BLaER1 (cell line): ENCODE measurements around the gene GALNT18.
"Not testable (repeated sequence)": the region's sequence is repeated elsewhere in the genome, so short reads cannot be mapped to it uniquely, and the experiment has no call there.

ENCODE experiments used
- H3K27ac ChIP-seq: shearing (Covaris generic); formaldehyde crosslinking; 2 replicates; pipeline ENCODE4 v1.8.1; 2022
- H3K27me3 ChIP-seq: shearing (Covaris generic); formaldehyde crosslinking; 2 replicates; pipeline ENCODE4 v1.8.1; 2022
- H3K36me3 ChIP-seq: shearing (Covaris generic); formaldehyde crosslinking; 2 replicates; pipeline ENCODE4 v1.8.1; 2022
- H3K4me1 ChIP-seq: shearing (Covaris generic); formaldehyde crosslinking; 2 replicates; pipeline ENCODE4 v1.8.1; 2022
- H3K4me2 ChIP-seq: shearing (Covaris generic); formaldehyde crosslinking; 2 replicates; pipeline ENCODE4 v1.8.1; 2022
- H3K4me3 ChIP-seq: shearing (Covaris generic); formaldehyde crosslinking; 2 replicates; pipeline ENCODE4 v1.8.1; 2022
- H3K9ac ChIP-seq: shearing (Covaris generic); formaldehyde crosslinking; 2 replicates; pipeline ENCODE4 v1.8.1; 2022
- H3K9me3 ChIP-seq: shearing (Covaris generic); formaldehyde crosslinking; 2 replicates; pipeline ENCODE4 v1.8.1; 2022
- H4K20me1 ChIP-seq: shearing (Covaris generic); formaldehyde crosslinking; 2 replicates; pipeline ENCODE4 v1.8.1; 2022
- Cebpa-rat ChIP-seq: shearing (Covaris generic); IDR thresholded peaks from 2 replicates; pipeline ENCODE4 v1.8.1; 2022

The GALNT18 gene

GRCh38 chr11:11458485-11458884, 163.3 kb downstream of the GALNT18 start:
- H3K27ac ChIP-seq = no peak overlapping the region
- H3K4me3 ChIP-seq = no peak overlapping the region
- no peaks in the 10 kb centered on the region for H3K36me3 ChIP-seq
- peaks cover 5% of the 10 kb centered on the region; the same call in 1 of the 2 replicates for H4K20me1 ChIP-seq
- H3K9me3 ChIP-seq = no peaks in the 10 kb centered on the region
- H3K27me3 ChIP-seq = no peaks in the 10 kb centered on the region
- no peak for TF ChIP-seq Cebpa-rat
- H3K9ac ChIP-seq = no peak overlapping the region
- peaks cover 6% of the 10 kb centered on the region for H3K4me1 ChIP-seq
- no peak overlapping the region for H3K4me2 ChIP-seq

- H3K9ac ChIP-seq = no peak overlapping the region
Measured at GRCh38 chr11:11458001-11458400, 163.8 kb downstream of the GALNT18 start.

DNA sequence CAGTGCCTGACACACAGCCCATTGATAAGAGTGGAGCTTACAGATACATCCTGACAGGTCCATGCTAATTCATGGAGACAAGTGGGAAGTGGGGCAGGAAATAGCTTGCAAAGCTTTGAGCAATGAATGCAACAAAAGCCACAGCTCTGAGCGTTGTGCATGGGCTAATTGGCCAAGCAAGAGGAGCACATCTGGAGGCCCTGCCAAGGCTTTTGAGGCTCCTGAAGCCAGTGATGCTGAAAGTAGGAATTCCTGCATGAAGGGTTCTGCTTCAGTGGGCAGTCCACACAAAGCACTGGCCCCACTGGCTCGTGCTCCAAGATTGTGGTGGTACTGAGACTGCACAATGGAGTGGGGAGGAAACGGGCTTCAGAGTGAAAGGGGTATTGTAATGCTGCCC, 164.9 kb downstream of the GALNT18 start:
- Histone ChIP-seq H3K4me3 (no peak overlapping the region), H3K4me2 (no peak overlapping the region), H3K27me3 (no peaks in the 10 kb centered on the region), H3K27ac (no peak overlapping the region), H3K9me3 (no peaks in the 10 kb centered on the region), H4K20me1 (no peaks in the 10 kb centered on the region; the same call in 1 of the 2 replicates), H3K4me1 (no peaks in the 10 kb centered on the region), H3K9ac (no peak overlapping the region), H3K36me3 (no peaks in the 10 kb centered on the region)
- TF ChIP-seq Cebpa-rat = no peak

More at GRCh38 chr11:11458001-11458400, 163.8 kb downstream of the GALNT18 start:
- Histone ChIP-seq H3K36me3 (no peaks in the 10 kb centered on the region), H3K4me1 (peaks cover 1% of the 10 kb centered on the region), H3K4me3 (no peak overlapping the region), H3K4me2 (no peak overlapping the region), H4K20me1 (peaks cover 5% of the 10 kb centered on the region; the same call in 1 of the 2 replicates), H3K27ac (no peak overlapping the region), H3K9me3 (no peaks in the 10 kb centered on the region), H3K27me3 (no peaks in the 10 kb centered on the region)
- TF ChIP-seq Cebpa-rat = no peak

DNA sequence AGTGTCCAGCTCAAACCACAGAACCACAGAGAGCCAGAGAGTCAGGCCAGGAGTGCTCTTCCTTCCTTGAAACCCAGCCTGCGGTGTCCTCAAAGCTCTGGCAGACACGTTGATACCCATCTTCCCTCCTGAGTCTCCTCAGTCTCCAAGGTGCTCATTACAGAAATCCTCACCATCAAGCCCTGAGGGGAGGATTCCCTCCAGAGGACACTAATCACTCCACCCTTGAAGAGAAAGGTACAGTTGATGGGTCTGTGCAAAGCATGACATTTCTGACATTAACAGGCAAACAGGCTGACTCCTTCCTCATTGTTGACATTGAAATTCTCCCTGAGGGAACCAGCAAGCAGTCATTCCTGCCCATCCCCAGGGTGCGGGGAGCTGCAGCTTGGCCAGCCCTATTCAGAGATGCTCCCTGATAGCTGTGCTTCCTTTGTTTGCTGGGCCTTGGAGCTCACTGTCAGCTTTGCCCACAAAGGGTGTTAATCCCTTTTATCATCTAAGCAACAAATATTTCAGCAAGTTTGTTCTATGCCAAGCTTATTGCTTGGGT, 167.1 kb downstream of the GALNT18 start:
- H3K27me3 ChIP-seq = no peaks in the 10 kb centered on the region
- H4K20me1 ChIP-seq = no peaks in the 10 kb centered on the region; the same call in 1 of the 2 replicates

DNA sequence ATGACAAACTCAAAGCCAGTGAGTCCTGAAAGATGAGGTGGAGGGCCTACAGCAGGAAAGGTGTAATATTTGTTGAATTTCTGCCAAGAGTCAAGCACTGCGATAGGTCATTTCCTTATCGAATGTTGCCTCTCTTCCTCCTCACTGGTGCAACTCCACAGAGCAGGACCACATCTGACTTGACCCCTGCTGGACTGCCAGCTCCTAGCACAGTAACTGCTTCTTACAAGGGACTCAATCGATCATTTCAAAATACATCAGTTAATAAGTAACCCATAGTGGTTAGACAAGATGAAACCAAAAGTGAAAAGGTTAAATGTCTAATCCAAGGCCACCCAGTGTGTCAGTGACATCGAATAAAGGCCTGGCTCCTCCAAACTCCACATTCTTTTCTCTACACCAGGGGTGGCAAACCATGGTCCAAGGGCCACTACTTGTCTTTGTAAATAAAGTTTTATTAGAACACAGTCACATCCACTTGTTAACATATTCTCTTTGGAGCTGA, 170.3 kb downstream of the GALNT18 start:
- Histone ChIP-seq H3K4me2 (no peak overlapping the region), H3K9me3 (no peaks in the 10 kb centered on the region), H3K4me3 (no peak overlapping the region), H3K9ac (no peak overlapping the region), H3K27me3 (no peaks in the 10 kb centered on the region), H3K27ac (no peak overlapping the region), H3K36me3 (no peaks in the 10 kb centered on the region), H4K20me1 (no peaks in the 10 kb centered on the region; the same call in 1 of the 2 replicates), H3K4me1 (no peaks in the 10 kb centered on the region)
- TF ChIP-seq Cebpa-rat = no peak

More for the DNA sequence above, 167.1 kb downstream of the GALNT18 start:
- TF ChIP-seq Cebpa-rat = no peak
- Histone ChIP-seq H3K9ac (no peak overlapping the region), H3K4me1 (no peaks in the 10 kb centered on the region), H3K27ac (no peak overlapping the region), H3K4me3 (no peak overlapping the region), H3K4me2 (no peak overlapping the region), H3K36me3 (no peaks in the 10 kb centered on the region), H3K9me3 (no peaks in the 10 kb centered on the region)

DNA sequence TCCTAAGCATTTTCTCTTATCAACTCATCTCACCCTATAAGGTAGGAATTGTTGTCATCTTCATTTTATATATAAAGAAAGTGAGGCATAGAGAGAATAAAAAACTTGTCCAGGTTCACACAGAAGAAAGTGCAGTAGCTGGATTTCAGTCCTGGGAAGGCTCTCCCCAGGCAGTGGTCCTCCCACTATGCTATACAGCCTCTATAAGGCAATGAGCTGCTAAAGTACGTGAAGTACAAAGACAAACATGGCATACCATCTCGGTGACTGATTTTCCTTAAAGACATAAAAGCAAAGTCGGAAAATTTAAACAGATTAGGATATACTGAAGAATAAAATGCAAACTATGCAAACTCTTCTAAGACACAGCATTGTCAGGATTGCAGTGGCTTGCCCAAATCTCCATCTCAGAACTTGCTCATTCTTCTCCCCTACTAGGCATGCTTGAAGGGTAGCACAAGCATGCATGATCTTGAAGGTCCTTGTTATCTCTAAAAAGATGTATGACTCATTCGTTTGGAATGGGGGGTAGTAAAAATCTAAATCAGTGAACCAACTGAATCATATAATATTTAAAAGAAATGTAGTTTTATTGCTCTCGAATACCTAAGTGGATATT, 171.0 kb downstream of the GALNT18 start:
- H3K36me3 ChIP-seq = no peaks in the 10 kb centered on the region
- H4K20me1 ChIP-seq = no peaks in the 10 kb centered on the region
- H3K9ac ChIP-seq = no peak overlapping the region
- no peak overlapping the region for H3K27ac ChIP-seq
- no peak for TF ChIP-seq Cebpa-rat
- H3K4me3 ChIP-seq = no peak overlapping the region
- no peak overlapping the region for H3K4me2 ChIP-seq
- no peaks in the 10 kb centered on the region for H3K27me3 ChIP-seq
- H3K9me3 ChIP-seq = no peaks in the 10 kb centered on the region
- no peaks in the 10 kb centered on the region for H3K4me1 ChIP-seq

DNA sequence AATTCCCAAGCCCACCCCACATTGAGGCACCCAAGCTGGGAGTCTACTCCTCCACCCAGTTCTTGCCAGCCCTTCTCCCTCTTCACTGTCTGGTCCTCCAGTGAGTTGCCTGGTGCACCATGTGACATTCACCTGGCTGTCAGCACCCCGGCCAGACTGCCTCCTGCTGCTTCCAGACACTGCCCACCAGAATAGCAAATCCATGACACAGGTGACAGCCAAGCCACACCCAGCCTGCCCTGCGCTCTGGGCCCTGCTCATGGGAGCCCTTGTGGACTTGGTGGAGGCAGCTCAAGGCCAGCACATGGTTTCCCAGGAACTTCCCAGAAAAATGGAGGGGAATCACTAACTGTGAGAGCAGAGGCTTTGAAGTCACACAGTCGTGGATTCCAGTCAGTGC, 172.5 kb downstream of the GALNT18 start:
- Histone ChIP-seq H3K27me3 (no peaks in the 10 kb centered on the region), H3K4me2 (no peak overlapping the region), H4K20me1 (no peaks in the 10 kb centered on the region), H3K9ac (no peak overlapping the region), H3K9me3 (no peaks in the 10 kb centered on the region), H3K27ac (no peak overlapping the region), H3K36me3 (no peaks in the 10 kb centered on the region), H3K4me1 (no peaks in the 10 kb centered on the region), H3K4me3 (no peak overlapping the region)
- TF ChIP-seq Cebpa-rat = no peak

- Histone ChIP-seq H3K4me3 (no peak overlapping the region), H3K27ac (no peak overlapping the region), H4K20me1 (no peaks in the 10 kb centered on the region), H3K36me3 (no peaks in the 10 kb centered on the region), H3K4me1 (no peaks in the 10 kb centered on the region), H3K4me2 (no peak overlapping the region), H3K9me3 (no peaks in the 10 kb centered on the region), H3K9ac (no peak overlapping the region), H3K27me3 (no peaks in the 10 kb centered on the region)
- no peak for TF ChIP-seq Cebpa-rat
Measured at GRCh38 chr11:11448626-11449025, 173.2 kb downstream of the GALNT18 start.

DNA sequence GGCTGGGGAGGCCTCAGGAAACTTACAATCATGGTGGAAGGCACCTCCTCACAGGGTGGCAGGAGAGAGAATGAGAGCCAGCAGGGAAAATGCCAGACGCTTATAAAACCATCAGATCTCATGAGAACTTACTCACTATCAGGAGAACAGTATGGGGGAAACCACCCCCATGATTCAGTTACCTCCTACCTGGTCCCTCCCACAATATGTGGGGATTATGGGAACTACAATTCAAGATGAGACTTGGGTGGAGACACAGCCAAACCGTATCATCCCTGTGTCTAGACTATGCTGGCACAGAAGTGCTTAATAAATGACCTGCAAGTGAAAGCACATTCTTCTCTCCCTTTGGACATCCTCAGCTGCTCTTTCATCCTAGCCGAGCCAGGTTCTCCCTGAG, 174.2 kb downstream of the GALNT18 start:
- not testable (repeated sequence) for H3K4me2 ChIP-seq, H3K36me3 ChIP-seq, H3K27ac ChIP-seq, H3K9ac ChIP-seq, H3K27me3 ChIP-seq, H4K20me1 ChIP-seq, H3K4me1 ChIP-seq, H3K9me3 ChIP-seq, H3K4me3 ChIP-seq

DNA sequence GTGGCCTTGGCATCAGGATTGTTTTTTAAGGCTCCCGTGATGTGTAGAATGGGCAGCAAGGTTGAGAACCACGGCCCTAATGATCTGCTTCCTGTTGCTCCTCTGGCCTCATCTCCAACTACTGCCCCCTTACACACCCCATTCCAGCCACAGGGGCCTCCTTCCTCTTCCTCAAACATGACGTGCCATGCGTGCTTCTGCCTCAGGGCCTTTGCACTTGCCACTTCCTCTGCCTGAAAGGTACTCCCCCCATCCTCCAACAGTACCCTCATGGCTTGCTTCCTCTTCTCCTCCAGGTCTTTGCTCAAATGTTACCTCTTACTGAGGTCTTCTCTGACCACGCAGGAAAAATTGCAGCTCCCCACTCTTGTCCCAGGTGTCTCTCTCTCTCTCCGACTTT, 174.8 kb downstream of the GALNT18 start:
- TF ChIP-seq Cebpa-rat = no peak
- Histone ChIP-seq H3K27ac (no peak overlapping the region), H3K4me1 (no peaks in the 10 kb centered on the region), H3K27me3 (no peaks in the 10 kb centered on the region), H3K9ac (no peak overlapping the region), H3K4me2 (no peak overlapping the region), H3K9me3 (no peaks in the 10 kb centered on the region), H3K4me3 (no peak overlapping the region), H3K36me3 (no peaks in the 10 kb centered on the region), H4K20me1 (no peaks in the 10 kb centered on the region)

DNA sequence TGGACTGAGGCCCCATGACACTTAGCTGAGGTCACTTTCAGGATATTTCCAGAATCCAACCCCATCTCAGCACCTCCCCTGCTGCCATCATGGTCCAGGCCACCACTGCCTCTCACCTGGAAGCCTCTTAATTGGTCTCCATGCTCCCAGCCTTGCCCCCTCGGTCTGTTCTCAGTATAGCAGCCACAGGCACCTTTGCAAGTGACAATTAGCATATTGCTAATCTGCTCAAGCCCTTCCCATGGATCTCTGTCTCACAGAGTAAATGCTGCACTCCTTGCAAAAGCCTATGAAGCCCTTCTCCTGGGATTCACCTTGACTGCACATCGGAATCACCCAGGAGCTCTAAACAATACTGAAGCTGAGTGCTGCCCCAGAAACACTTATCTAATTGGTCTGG, 175.2 kb downstream of the GALNT18 start:
- no peak overlapping the region for H3K9ac ChIP-seq
- H3K27me3 ChIP-seq = no peaks in the 10 kb centered on the region
- H3K27ac ChIP-seq = no peak overlapping the region
- no peaks in the 10 kb centered on the region for H3K9me3 ChIP-seq
- TF ChIP-seq Cebpa-rat = no peak
- no peak overlapping the region for H3K4me2 ChIP-seq
- H3K4me1 ChIP-seq = no peaks in the 10 kb centered on the region
- no peaks in the 10 kb centered on the region for H4K20me1 ChIP-seq
- H3K4me3 ChIP-seq = no peak overlapping the region
- no peaks in the 10 kb centered on the region for H3K36me3 ChIP-seq
